Stimulated activated CD4-positive, alpha-beta T cell treated with anti-CD3 and anti-CD28 coated beads, Interleukin-12 subunit alpha, Interleukin-12 subunit beta, amount 100 ng/mL, for 24 hours (primary cell): Measurements from ENCODE around the gene TXNL1.
A peak's percentile ranks its signal among the peaks of the same experiment; 100 is the strongest.
"Not testable (repeated sequence)": the region's sequence is repeated elsewhere in the genome, so short reads cannot be mapped to it uniquely, and the experiment has no call there.

Source experiments
- DNase-seq, 2 experiments: peaks; one replicate each; pipeline ENCODE4 v3.0.0-alpha.2; 2020; ENCODE audit warnings: low read depth in 2 of 2

TXNL1 gene

GRCh38 chr18:56645415-56646016 lies 7.1 kb upstream of the TXNL1 start:
- no peak for DNase-seq

- no peak for DNase-seq
Observed at GRCh38 chr18:56643381-56643780, 5.0 kb upstream of the TXNL1 start.

DNA sequence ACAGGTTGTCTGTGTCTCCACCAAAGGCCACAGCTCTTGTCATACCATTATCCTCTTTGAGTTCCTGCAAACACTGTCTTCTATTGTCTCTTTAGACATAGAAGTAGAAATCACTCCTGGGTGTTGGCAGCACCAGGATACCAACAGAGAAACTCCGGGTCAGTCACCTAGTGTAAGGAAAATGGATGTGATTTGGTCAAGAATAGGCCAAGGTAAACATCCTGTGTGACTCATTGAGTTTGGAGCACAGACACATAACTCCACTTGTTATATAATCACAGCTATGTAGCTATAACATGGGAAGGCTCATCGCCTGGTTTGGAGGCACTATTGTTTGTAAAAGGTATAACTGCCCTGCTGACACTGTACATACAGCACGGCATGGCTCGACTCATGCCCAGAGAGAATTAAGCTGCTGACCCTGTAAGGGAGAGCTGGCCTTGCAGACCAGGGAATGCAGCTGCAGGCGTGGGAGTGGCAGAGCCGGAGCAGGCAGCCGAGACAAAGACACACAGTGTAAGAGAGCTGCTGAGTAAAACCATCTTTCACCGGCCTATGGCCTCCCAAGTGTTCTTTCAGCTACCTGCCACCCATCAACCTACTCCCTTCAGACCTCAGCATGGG lies 3.4 kb upstream of the TXNL1 start:
- DNase-seq = no peak

DNA sequence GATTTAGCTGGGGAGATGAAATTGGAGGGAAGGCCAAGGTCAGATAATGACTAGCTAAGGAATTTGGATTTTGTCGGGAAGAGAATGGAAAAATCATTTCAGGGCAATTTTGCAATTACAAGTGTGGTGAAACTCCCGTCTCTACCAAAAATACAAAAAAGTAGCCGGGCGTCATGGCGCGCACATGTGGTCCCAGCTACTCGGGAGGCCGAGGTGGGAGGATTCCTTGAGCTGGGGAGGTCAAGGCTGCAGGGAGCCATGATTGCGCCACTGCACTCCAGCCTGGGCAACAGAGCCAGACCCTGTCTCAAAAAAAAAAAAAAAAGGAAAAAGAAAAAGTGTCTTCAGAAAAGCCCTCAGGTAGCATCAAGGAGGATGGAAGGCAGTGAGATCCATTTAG lies 1.2 kb upstream of the TXNL1 start:
- no peak for DNase-seq

DNA sequence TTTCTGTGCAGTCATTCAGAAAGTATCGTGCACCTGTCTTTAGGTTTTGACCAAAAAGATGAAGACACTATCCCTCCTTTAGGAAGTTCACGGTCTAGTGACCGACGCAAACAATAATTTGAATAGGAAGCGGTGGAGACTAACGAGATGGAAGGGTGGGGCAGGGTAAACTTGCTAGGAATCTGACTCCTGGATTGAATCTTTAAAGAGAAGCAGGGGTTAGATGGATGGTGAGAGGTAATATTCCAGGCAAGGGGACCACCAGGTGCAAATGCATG lies 651 bp upstream of the TXNL1 start:
- DNase-seq = no peak

DNA sequence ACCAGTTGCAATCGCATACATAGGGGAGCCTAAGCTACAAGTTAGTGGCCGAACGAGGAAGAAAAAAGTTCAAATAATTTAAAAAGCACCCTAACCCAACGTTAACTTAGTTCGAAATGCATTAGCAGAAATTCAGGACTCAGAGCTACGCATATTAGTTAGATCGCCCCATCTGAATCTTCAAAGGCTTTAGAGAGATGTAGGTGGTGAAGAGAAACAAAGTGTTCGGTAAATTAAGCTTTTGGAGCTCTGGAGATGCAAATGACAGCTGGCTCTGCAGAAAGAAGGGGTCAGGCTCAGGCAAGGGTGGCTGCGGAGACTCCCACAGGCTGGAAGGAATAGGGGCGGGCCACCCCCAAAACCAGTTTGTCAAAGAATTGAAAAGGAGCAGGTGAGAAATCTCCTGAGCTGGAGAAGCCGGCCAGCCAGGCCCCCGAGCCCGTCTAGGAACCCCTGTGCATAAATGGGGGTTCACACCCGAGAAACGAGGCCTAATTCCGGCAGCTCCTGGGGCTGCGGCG lies 621 bp downstream of the TXNL1 start:
- peak in 1 of 2 experiments; percentile 15 for DNase-seq

DNA sequence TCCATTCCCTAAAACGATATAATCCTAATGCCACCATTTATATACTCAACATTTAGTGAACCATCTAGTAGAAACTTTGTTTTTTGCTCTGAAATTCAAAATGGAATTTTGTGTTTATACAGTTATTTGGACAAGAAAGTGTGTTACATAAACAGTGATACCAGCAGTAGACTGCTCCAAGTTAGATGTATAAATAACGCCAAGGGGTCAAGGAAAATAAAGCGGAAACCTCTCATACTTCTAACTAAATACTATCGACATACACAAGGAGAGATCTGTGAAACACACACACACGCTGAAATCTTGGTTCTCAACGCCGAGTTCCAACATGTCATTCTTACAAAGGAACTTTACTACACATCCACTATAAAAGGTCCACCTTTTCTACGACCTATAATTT lies 1.2 kb downstream of the TXNL1 start:
- no peak for DNase-seq

GRCh38 chr18:56635007-56635406 lies 3.4 kb downstream of the TXNL1 start:
- DNase-seq = no peak

DNA sequence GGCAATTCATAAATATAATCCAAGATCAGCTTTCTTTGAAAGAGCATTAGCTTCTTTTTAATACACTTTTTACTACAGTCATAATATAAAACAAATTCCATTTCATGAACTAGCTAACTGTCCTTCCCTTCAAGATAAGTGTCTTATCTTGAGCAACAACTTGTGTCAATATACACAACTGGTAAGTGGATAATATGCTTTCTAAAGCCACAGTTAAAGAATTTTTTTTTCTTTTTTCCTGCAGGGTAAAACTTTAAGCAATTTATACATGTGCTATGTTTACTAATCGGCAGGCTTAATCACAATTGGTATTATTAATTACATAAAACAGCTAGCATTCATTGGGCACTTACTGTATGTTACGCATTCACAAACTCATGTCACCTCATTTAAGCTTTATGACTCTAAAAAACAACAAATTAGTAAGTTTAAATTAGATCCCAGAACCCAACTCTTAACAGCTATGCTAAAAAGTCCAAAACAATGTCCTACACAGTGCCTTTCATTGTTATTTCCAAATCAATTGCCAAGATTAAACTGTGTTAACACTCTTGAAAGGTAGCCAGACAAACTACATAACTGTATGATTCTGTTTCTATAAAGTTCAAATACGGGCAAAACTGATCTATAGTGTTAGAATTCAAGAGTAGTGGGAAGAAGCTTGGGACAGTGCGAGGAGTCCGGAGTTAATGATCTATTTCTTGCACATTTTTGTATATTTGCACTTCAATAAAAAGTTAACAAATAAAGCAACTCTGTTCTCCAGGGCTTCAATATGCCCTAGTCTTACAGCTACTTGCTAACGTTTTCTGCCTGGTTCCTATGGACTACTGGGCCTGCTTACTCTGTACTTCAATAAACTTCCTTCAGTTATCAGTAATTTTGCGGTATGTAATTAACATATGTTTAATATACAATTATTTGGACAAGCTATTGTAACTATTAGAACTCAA lies 6.0 kb downstream of the TXNL1 start:
- DNase-seq = no peak

GRCh38 chr18:56627991-56628390 lies 10.4 kb downstream of the TXNL1 start:
- DNase-seq = no peak

- no peak for DNase-seq
Observed at GRCh38 chr18:56615738-56616520, 22.5 kb downstream of the TXNL1 start.

GRCh38 chr18:56606618-56607017 lies 31.8 kb downstream of the TXNL1 start:
- DNase-seq = no peak

DNA sequence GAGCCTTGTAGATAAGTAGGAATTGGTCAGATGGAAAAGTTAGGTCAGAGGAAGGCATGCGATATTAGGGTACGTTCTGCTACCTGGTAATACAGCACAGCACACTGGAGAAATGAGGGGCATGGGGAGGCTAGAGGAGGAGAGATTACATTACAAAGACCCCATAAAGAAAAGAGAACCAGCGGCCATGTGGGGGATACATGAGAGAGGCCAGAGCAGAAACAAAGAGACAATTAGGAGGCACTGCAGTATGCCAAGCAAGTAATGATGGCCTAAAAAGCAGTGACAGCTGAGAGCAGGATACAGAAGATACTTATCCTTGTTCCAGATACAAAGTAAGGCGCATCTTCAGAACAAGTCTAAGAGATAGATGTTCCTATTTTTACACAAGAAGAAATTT lies 40.0 kb downstream of the TXNL1 start:
- no peak for DNase-seq

DNA sequence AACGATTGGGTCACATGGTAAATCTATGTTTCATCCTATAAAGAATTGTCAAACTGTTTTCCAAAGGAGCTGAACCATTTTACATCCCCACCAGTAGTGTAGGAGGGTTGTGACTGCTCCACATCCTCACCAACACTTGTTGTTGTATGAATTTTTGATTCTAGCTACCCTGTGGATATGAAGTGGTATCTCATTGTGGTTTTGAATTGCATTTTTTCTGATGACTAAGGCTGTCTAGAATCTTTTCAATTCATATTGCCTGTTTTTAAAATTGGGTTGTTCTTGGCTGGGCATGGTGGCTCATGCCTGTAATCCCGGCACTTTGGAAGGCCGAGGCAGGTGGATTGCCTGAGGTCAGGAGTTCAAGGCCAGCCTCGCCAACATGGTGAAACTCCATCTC lies 44.5 kb downstream of the TXNL1 start:
- no peak for DNase-seq

DNA sequence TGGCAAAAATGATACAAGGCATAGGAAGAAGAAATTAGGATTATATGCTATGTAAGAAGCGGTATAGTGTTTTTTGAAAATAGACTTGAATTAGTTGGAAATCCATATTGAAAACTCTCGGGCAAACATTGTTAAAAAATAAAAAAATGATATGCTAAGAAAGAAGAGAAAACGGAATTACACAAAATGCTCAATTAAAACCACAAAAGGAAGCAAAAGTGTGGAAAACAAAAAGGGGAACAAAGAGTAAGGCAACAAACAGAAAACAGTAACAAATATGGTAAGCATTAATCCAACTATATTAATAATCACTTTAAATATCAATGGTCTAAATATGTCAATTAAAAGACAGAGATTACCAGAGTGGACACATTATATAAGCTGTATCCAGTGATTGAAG lies 58.4 kb downstream of the TXNL1 start:
- DNase-seq = no peak

DNA sequence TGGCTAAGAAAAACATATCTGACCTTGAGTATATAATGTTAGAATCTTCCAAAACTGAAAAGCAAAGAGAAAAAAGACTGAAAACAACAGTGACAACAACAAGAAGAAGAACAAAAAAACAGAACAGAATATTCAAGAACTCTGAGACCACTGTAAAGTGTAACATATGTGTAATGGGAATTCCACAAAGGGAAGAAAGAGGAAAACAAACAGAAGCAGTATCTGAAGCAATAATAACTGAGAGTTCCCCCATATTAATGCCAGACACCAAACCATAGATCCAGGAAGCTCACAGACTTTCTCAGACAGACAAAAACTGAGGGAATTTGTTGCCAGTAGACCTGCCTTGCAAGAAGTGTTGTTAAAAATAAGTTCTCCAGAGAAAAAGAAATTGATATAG lies 58.9 kb downstream of the TXNL1 start:
- no peak for DNase-seq

- DNase-seq = no peak
Observed at GRCh38 chr18:56576826-56577573, 61.4 kb downstream of the TXNL1 start.

GRCh38 chr18:56575819-56576663 lies 62.4 kb downstream of the TXNL1 start:
- DNase-seq = no peak

DNA sequence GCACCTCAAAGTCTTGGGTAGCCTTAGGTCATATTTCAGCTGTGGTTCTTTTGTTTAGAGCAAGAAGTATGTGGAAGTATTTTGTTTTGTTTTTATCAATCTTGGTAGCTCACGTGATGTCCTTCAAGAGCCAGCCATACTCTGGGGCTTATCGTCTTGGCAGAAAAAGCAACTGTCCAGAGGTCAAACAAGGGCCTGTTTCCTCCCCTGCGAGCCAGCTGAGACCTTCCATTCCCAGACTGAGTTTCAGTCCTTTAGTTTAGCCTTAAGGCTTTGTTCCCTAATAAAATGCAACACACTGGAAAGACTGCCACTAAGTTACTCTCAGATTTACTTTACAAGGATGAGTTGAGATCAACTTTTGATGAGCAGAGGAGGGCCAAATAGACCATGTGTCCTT lies 63.5 kb downstream of the TXNL1 start:
- DNase-seq = no peak

GRCh38 chr18:56572267-56572666 lies 66.1 kb downstream of the TXNL1 start:
- DNase-seq = not testable (repeated sequence)
